OCI-LY3 (cell line): ENCODE data around the gene CTNND1.

Source experiments
- H2AFZ ChIP-seq: fragments of 200-600, 300-600 bp; shearing (Covaris generic); 2 replicates; pipeline ENCODE4 v1.6.0; 2014; ENCODE audit warnings: antibody characterized with exemption, low read depth, low read length
- H3K27ac ChIP-seq: fragments of 200-600, 300-600 bp; sonication (generic); 2 replicates; pipeline ENCODE4 v1.5.1; 2014; ENCODE audit warnings: mild to moderate bottlenecking, low read length, moderate library complexity, mixed read lengths
- H3K27me3 ChIP-seq: fragments of 200-600, 300-600 bp; sonication (generic); 2 replicates; pipeline ENCODE4 v1.6.1; 2014; ENCODE audit warnings: low read depth, low read length, mixed read lengths
- H3K36me3 ChIP-seq: fragments of 200-600, 300-600 bp; sonication (generic); replicated peaks from 2 replicates; pipeline ENCODE3; 2014; ENCODE audit warnings: low read depth, low read length, mixed read lengths
- H3K4me1 ChIP-seq: fragments of 300-600, 200-600 bp; sonication (generic); 2 replicates; pipeline ENCODE4 v1.6.1; 2014; ENCODE audit warnings: low read length, mixed read lengths
- H3K4me2 ChIP-seq: fragments of 200-600, 300-600 bp; sonication (generic); 2 replicates; pipeline ENCODE4 v1.6.1; 2014; ENCODE audit warnings: low read length, mixed read lengths
- H3K4me3 ChIP-seq: fragments of 300-600, 200-600 bp; sonication (generic); 2 replicates; pipeline ENCODE4 v1.5.1; 2014; ENCODE audit warnings: antibody characterized with exemption, mild to moderate bottlenecking, low read length, moderate library complexity
- H3K79me2 ChIP-seq: fragments of 300-600, 200-600 bp; shearing (Covaris generic); 2 replicates; pipeline ENCODE4 v1.6.1; 2014; ENCODE audit warnings: mild to moderate bottlenecking, low read length, mixed read lengths
- H3K9ac ChIP-seq: fragments of 300-600, 200-600 bp; shearing (Covaris generic); 2 replicates; pipeline ENCODE4 v1.6.0; 2014; ENCODE audit warnings: mild to moderate bottlenecking, low read length, moderate library complexity
- H3K9me3 ChIP-seq: fragments of 200-600, 300-600 bp; shearing (Covaris generic); 2 replicates; pipeline ENCODE4 v1.6.1; 2014; ENCODE audit warnings: low read length, mixed read lengths; ENCODE audit not compliant: insufficient read depth
- H4K20me1 ChIP-seq: fragments of 200-600, 300-600 bp; sonication (generic); 2 replicates; pipeline ENCODE4 v1.6.1; 2016; ENCODE audit warnings: low read length, mixed read lengths; ENCODE audit not compliant: insufficient read depth
- CTCF ChIP-seq: fragments of 200-600, 300-600 bp; sonication (generic); IDR thresholded peaks from 2 replicates; pipeline ENCODE4 v1.5.1; 2014; ENCODE audit warnings: antibody characterized with exemption, low read length, low read depth
- EZH2phosphoT487 ChIP-seq: fragments of 200-600 bp; shearing (Covaris generic); IDR thresholded peaks from 2 replicates; pipeline ENCODE4 v1.6.1; 2018; ENCODE audit warnings: antibody characterized with exemption, mixed run types, low read depth

CTNND1 gene

GRCh38 chr11:57801183-57801485, 39.5 kb downstream of the CTNND1 start:
- Histone ChIP-seq H2AFZ (no peak overlapping the region), H3K4me1 (peaks cover 7% of the 10 kb centered on the region), H3K4me3 (no peak overlapping the region), H3K27me3 (no peaks in the 10 kb centered on the region), H3K9me3 (no peaks in the 10 kb centered on the region), H3K4me2 (no peak overlapping the region), H3K9ac (no peak overlapping the region), H3K27ac (no peak overlapping the region), H3K79me2 (no peaks in the 10 kb centered on the region), H4K20me1 (no peaks in the 10 kb centered on the region), H3K36me3 (peaks cover 4% of the 10 kb centered on the region)
- TF ChIP-seq CTCF = no peak
- no peak for TF ChIP-seq EZH2phosphoT487

GRCh38 chr11:57802411-57802810, 40.8 kb downstream of the CTNND1 start:
- peaks cover 4% of the 10 kb centered on the region for H3K36me3 ChIP-seq
- peaks cover 7% of the 10 kb centered on the region for H3K4me1 ChIP-seq
- H3K9me3 ChIP-seq = no peaks in the 10 kb centered on the region
- H3K79me2 ChIP-seq = no peaks in the 10 kb centered on the region
- no peak overlapping the region for H2AFZ ChIP-seq
- TF ChIP-seq CTCF (no peak), EZH2phosphoT487 (no peak)
- H3K9ac ChIP-seq = no peak overlapping the region
- no peak overlapping the region for H3K27ac ChIP-seq
- no peaks in the 10 kb centered on the region for H4K20me1 ChIP-seq
- no peak overlapping the region for H3K4me3 ChIP-seq
- no peak overlapping the region for H3K4me2 ChIP-seq
- H3K27me3 ChIP-seq = no peaks in the 10 kb centered on the region

GRCh38 chr11:57804466-57804865, 42.9 kb downstream of the CTNND1 start:
- Histone ChIP-seq H3K79me2 (no peaks in the 10 kb centered on the region), H3K4me3 (no peak overlapping the region), H3K36me3 (peaks cover 4% of the 10 kb centered on the region), H3K27ac (no peak overlapping the region), H3K4me1 (peaks cover 7% of the 10 kb centered on the region), H3K9me3 (no peaks in the 10 kb centered on the region), H2AFZ (no peak overlapping the region), H3K9ac (no peak overlapping the region), H3K4me2 (no peak overlapping the region), H3K27me3 (no peaks in the 10 kb centered on the region), H4K20me1 (no peaks in the 10 kb centered on the region)
- TF ChIP-seq EZH2phosphoT487 (no peak), CTCF (no peak)

- Histone ChIP-seq H3K36me3 (peaks cover 4% of the 10 kb centered on the region), H3K9me3 (no peaks in the 10 kb centered on the region), H4K20me1 (no peaks in the 10 kb centered on the region), H2AFZ (no peak overlapping the region), H3K9ac (no peak overlapping the region), H3K4me1 (peaks cover 3% of the 10 kb centered on the region), H3K27me3 (no peaks in the 10 kb centered on the region), H3K4me2 (no peak overlapping the region), H3K4me3 (no peak overlapping the region), H3K27ac (no peak overlapping the region), H3K79me2 (no peaks in the 10 kb centered on the region)
- TF ChIP-seq CTCF (no peak), EZH2phosphoT487 (no peak)
Measured at GRCh38 chr11:57805780-57806179, 44.2 kb downstream of the CTNND1 start.
